Parathyroid adenoma (tissue), 2 donors: ENCODE results near the gene PCDHGA4.
A peak's percentile ranks its signal among the peaks of the same experiment; 100 is the strongest.

Experiments used
- H2AFZ ChIP-seq: fragments of 300-600 bp; sonication (generic); one replicate; pipeline ENCODE4 v1.7.0; 2017; ENCODE audit warnings: antibody characterized with exemption, mild to moderate bottlenecking
- H3K27ac ChIP-seq: fragments of 300-600 bp; sonication (generic); one replicate; pipeline ENCODE4 v1.7.0; 2017
- H3K27me3 ChIP-seq: fragments of 300-600 bp; sonication (generic); one replicate; pipeline ENCODE4 v1.7.0; 2017; ENCODE audit warnings: low read length; ENCODE audit not compliant: control insufficient read depth, insufficient read depth
- H3K36me3 ChIP-seq: fragments of 300-600 bp; sonication (generic); one replicate; pipeline ENCODE4 v1.7.0; 2017; ENCODE audit warnings: low read length; ENCODE audit not compliant: control insufficient read depth, insufficient read depth
- H3K4me1 ChIP-seq: fragments of 300-600 bp; sonication (generic); one replicate; pipeline ENCODE4 v1.7.0; 2017; ENCODE audit warnings: control low read depth
- H3K4me2 ChIP-seq: fragments of 300-600 bp; sonication (generic); one replicate; pipeline ENCODE4 v1.7.0; 2017; ENCODE audit warnings: low read length
- H3K4me3 ChIP-seq: fragments of 300-600 bp; sonication (generic); one replicate; pipeline ENCODE4 v1.7.0; 2017; ENCODE audit warnings: low read depth, low read length
- H3K79me2 ChIP-seq: fragments of 300-600 bp; sonication (generic); one replicate; pipeline ENCODE4 v1.7.0; 2017; ENCODE audit warnings: control low read depth
- H3K9ac ChIP-seq: fragments of 300-600 bp; sonication (generic); one replicate; pipeline ENCODE4 v1.7.0; 2017; ENCODE audit warnings: mild to moderate bottlenecking
- H3K9me3 ChIP-seq: fragments of 300-600 bp; sonication (generic); one replicate; pipeline ENCODE4 v1.7.0; 2017; ENCODE audit warnings: low read length; ENCODE audit not compliant: control insufficient read depth
- TF ChIP-seq, protein P1 (sequence below): fragments of 300-600 bp; sonication (generic); IDR thresholded peaks from one replicate; pipeline ENCODE4 v1.7.0; 2017; ENCODE audit warnings: antibody characterized with exemption, mild to moderate bottlenecking
- donor health status: primary hyperparathyroidism.

Gene PCDHGA4

GRCh38 chr5:141349917-141350619, 4.8 kb upstream of the PCDHGA4 start, which contains the start of gene PCDHGB1:
Gene PCDHGB1, plus strand, starts transcription at chr5:141350099. Its CDS starts 162 bp downstream, at chr5:141350261.
- H3K27me3 ChIP-seq = no peaks in the 10 kb centered on the region
- H3K36me3 ChIP-seq = no peaks in the 10 kb centered on the region
- H3K4me2 ChIP-seq = peak within 1 kb of the TSS; percentile 73
- no peaks in the 10 kb centered on the region for H3K79me2 ChIP-seq
- H3K9me3 ChIP-seq = no peaks in the 10 kb centered on the region
- H3K9ac ChIP-seq = no peak within 1 kb of the TSS
- H3K27ac ChIP-seq = no peak within 1 kb of the TSS
- H3K4me3 ChIP-seq = peak within 1 kb of the TSS; percentile 55
- TF ChIP-seq, protein P1, sequence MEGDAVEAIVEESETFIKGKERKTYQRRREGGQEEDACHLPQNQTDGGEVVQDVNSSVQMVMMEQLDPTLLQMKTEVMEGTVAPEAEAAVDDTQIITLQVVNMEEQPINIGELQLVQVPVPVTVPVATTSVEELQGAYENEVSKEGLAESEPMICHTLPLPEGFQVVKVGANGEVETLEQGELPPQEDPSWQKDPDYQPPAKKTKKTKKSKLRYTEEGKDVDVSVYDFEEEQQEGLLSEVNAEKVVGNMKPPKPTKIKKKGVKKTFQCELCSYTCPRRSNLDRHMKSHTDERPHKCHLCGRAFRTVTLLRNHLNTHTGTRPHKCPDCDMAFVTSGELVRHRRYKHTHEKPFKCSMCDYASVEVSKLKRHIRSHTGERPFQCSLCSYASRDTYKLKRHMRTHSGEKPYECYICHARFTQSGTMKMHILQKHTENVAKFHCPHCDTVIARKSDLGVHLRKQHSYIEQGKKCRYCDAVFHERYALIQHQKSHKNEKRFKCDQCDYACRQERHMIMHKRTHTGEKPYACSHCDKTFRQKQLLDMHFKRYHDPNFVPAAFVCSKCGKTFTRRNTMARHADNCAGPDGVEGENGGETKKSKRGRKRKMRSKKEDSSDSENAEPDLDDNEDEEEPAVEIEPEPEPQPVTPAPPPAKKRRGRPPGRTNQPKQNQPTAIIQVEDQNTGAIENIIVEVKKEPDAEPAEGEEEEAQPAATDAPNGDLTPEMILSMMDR = no peak
- H2AFZ ChIP-seq = no peak within 1 kb of the TSS
- no peaks in the 10 kb centered on the region for H3K4me1 ChIP-seq

GRCh38 chr5:141351591-141351990, 3.2 kb upstream of the PCDHGA4 start:
- Histone ChIP-seq H3K27ac (no peak overlapping the region), H3K4me1 (no peaks in the 10 kb centered on the region), H3K4me2 (no peak overlapping the region), H3K9ac (no peak overlapping the region), H3K4me3 (no peak overlapping the region), H3K27me3 (no peaks in the 10 kb centered on the region), H3K79me2 (no peaks in the 10 kb centered on the region), H3K36me3 (peaks cover 2% of the 10 kb centered on the region), H3K9me3 (peaks cover 5% of the 10 kb centered on the region), H2AFZ (no peak overlapping the region)
- TF ChIP-seq, protein P1 = no peak

DNA sequence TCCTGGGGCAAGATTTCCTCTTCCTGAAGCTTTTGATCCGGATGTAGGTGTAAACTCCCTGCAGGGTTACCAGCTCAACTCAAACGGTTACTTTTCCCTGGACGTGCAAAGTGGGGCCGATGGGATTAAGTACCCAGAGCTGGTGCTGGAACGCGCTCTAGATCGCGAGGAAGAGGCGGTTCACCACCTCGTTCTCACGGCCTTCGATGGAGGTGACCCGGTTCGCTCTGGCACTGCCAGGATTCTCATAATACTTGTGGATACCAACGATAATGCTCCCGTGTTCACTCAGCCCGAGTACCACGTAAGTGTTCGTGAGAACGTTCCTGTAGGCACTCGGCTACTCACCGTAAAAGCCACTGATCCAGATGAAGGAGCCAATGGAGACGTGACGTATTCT, 820 bp downstream of the PCDHGA4 start:
- Histone ChIP-seq H3K27ac (no peak overlapping the region), H3K9me3 (peaks cover 5% of the 10 kb centered on the region), H2AFZ (no peak overlapping the region), H3K4me3 (peak overlapping the region; percentile 32), H3K79me2 (no peaks in the 10 kb centered on the region), H3K27me3 (no peaks in the 10 kb centered on the region), H3K4me2 (no peak overlapping the region), H3K4me1 (no peaks in the 10 kb centered on the region), H3K9ac (no peak overlapping the region), H3K36me3 (peaks cover 5% of the 10 kb centered on the region)
- TF ChIP-seq, protein P1 = no peak

DNA sequence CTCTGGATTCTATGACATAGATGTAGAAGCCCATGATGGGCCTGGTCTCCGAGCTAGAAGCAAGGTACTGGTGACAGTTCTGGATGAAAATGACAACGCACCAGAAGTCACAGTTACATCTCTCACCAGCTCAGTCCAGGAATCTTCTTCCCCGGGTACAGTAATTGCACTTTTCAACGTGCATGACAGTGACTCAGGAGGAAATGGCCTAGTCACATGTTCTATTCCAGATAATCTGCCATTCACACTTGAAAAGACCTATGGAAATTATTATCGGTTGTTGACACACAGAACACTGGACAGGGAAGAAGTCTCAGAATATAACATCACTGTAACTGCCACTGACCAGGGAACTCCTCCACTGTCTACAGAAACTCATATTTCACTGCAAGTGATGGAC, 1.3 kb downstream of the PCDHGA4 start:
- peaks cover 5% of the 10 kb centered on the region for H3K9me3 ChIP-seq
- H3K27ac ChIP-seq = no peak overlapping the region
- no peaks in the 10 kb centered on the region for H3K27me3 ChIP-seq
- H2AFZ ChIP-seq = no peak overlapping the region
- H3K4me1 ChIP-seq = no peaks in the 10 kb centered on the region
- H3K36me3 ChIP-seq = peaks cover 5% of the 10 kb centered on the region
- H3K9ac ChIP-seq = no peak overlapping the region
- TF ChIP-seq, protein P1 = no peak
- no peak overlapping the region for H3K4me2 ChIP-seq
- H3K79me2 ChIP-seq = no peaks in the 10 kb centered on the region
- no peak overlapping the region for H3K4me3 ChIP-seq

- no peak overlapping the region for H3K27ac ChIP-seq
- H3K4me2 ChIP-seq = no peak overlapping the region
- H3K4me1 ChIP-seq = no peaks in the 10 kb centered on the region
- no peak overlapping the region for H3K4me3 ChIP-seq
- H3K27me3 ChIP-seq = no peaks in the 10 kb centered on the region
- H3K79me2 ChIP-seq = no peaks in the 10 kb centered on the region
- no peak overlapping the region for H2AFZ ChIP-seq
- peaks cover 5% of the 10 kb centered on the region for H3K36me3 ChIP-seq
- peaks cover 5% of the 10 kb centered on the region for H3K9me3 ChIP-seq
- H3K9ac ChIP-seq = no peak overlapping the region
- TF ChIP-seq, protein P1 = no peak
These were observed 2.1 kb downstream of the PCDHGA4 start for GRCh38 chr5:141356950-141357349.
